Activated CD8-positive, alpha-beta memory T cell treated with anti-CD3 and anti-CD28 coated beads, Interleukin-2, amount 50 U/mL, for 24 hours (primary cell): ENCODE results near the gene YBX2.
A peak's percentile ranks its signal among the peaks of the same experiment; 100 is the strongest.
"Not testable (repeated sequence)": the region's sequence is repeated elsewhere in the genome, so short reads cannot be mapped to it uniquely, and the experiment has no call there.

Source experiments
- DNase-seq: peaks from one replicate; pipeline ENCODE4 v3.0.0-alpha.2; 2020; ENCODE audit errors: extremely low read depth

YBX2 gene

DNA sequence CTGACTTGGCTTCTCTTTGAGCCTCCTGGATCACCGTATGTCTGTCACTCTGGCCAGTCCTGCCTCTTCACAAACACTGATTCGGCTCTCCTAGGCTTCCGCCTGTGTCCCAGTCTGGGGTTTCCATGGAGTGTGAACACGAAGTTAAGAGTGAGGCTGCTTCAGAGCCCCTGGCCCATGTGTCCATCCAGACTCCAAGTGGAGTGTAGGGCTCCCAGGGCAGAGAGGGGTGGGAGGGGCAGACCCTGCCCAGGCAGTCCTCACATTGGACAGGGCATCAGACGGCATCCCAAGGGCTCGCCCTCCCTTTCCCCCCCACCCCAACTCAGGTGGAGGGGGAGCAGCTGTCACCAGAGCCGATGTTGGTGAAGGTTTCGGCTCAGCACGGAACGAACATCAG is 50.6 kb downstream of the YBX2 start:
- DNase-seq: not testable (repeated sequence)

DNA sequence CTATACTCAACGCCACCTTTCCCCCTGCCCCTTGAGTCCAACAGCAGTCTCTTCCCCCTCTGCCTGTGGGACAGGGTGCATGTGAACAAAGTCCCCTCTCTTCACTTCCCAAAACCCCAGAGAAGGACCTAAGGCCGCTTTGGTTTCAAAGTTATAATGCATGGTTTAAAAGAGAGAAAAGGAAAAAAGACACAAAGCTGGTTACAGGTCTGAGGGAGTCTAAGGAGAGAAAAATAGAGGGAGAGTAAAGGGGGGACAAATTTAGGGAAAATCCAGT is 51.0 kb downstream of the YBX2 start:
- DNase-seq: no peak

DNA sequence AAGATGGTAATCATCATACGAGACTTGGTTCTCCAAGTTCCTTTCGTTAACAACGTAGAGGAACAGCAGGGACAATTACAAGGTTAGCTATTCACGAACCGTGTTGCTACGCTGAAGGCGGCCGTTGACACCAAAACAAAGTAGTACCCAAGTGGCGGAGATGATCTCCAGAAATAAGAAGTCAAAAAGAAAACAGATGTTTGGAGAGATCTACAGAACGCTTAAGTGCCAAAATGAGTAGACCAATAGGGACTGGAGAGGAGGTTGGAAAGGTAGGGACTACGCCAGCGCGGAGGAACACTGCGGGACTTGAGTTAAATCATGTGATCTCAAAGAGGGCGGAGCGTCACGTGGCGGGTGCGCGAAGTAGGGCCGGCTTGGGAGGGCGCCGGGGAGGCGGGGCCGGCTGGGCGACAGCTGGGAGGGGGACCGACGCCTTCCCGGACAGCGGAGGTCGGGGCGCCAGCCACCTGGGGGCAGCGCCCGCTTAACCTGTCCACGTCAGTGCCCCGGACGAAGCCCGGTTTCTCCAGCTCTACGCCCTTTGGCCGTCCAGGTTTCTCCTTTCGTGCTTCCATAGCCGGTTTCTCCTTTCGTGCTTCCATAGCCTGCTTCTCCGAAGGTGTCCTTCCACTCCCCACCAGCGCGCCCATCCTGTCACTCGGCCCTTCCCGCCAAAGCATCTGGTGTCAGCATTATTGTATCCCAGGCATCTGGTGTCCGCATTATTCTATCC is 51.6 kb downstream of the YBX2 start:
- peak; percentile 83 for DNase-seq

DNA sequence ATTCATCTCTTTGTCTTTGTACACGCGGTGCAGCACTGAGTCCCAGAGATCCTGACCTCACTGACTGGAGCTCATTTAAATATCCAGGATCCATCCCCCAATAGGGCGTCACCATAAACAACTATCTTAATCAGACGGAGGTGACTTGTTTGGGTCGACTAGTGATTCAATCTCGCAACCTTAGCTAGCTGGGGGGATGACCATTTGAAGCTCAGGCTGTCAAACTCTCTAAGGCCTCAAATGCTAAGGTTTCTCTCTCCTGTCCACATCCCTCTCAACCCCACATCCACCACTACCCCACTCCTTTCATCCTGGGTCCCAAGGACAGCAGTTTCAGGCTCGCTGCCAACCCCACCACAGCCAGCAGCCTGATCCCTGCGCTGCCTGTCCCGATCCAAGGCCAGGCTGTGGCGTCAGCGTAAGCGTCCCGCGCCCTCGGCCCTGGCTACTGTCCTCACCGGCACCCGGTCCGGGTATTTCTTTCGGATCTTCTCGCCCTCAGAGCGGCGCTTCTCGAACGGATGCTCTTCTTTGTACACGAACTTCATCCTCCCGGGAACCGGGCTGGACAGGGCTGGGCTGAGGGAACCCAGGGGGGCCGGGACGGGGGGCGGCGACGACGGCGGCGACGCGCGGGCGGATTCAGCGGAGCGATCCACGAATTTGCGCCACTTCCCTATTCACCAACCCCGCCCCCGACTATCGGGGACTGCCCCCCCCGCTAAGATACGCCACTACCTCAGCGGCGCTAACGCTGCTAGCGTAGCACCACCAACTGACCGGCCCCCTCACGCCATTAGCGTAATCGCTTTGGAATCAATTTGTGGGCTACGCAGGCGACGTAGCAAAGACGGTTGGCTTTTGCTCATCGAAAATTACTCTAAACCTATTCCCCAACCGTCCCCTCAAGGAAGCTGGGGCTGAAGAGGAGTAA is 52.4 kb downstream of the YBX2 start, which contains the start of gene GABARAP:
TSS of gene GABARAP (minus strand) at position 667 of the 934 bp plus-strand sequence. CDS start at position 548, 119 bp downstream.
- DNase-seq: peak; percentile 83

DNA sequence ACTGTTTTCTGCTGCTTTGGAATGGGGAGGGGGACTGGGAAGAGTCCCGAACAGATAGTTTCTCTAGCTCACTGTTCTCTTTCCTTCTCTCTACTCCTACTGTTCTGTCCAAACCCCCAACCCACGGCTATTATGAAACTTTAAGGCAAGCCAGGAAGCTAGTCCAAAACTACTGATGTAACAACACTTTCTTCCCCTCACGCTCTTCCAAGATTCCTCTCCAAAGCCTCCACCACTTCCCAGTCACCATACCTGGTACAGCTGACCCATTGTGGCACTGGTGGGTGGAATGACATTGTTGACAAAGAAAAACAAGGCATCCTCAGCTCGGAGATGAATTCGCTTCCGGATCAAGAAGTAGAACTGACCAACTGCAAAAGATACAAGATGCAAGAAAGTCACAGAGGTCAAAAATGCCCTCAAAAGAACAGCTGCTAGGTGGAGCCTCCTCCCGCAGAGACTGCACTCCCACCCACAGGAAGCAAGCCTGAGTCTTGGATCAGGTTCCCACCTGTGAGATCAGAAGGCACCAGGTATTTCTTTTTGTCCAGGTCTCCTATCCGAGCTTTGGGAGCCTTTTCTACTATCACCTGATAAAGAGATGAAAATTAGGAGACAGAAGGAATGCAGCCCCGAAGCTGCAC is 53.2 kb downstream of the YBX2 start:
- no peak for DNase-seq

DNA sequence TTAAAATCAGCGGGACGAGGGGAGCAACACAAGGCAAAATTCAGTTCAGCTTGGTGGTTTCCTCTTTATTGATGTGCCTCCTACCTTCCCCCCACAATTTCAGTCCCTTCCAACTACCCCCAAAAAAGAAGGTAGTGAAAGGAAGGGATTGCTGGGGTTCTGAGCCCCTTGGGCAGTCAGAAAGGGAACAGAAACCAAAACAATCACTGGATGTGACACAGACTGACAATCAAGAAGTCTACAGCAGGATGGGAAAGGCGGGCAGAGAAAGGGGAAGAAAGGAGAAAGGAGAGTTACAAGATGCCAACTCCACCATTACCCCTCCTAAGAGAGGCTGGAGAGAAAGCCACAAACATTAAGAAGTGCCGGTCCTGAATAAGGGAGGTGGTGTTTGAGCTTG is 54.1 kb downstream of the YBX2 start:
- no peak for DNase-seq

DNA sequence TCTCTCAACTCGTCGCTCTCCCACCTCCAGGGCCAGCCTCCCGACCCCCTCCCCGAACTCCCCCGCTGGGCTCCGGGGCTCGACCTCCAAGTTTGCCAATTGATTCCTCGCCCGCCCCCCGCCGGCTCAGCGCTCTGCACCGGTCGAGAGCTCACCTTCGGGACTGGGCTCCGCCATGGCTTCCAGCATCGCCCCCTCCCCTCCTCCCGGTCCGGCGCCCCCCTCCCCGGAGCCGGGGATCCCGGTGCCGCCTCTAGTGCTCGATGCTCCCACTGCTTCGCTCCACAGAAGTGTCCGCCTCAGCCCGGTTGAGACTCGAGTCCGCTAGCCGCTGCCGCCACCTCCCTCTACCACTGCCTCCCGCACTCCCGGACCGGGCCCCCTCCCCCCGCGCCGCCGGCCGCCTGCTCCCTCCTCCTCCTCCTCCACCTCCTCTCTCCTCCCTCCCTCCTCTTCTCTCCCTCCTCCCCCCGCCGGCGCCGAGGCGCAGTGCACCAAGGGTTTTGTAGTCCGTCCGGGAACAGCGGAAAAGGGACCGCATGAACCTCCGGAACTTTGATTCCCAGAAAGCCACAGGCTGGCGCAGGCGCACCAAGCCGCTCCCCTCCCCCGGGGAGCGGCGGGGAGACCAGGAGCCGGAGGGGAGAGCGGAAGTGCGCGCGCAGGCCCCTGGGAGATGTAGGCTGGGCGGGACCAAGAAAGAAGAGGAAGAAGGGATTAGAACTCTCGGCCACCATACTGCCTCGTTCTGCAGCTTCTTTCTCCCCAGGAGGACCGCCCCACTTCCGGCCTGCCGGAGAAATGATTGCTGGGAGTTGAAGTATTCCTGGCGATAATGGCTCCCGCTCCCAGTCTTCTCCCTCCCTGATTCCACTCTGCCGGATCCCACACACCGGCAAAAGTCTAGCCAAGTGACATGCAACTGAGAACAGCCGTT is 55.1 kb downstream of the YBX2 start, which contains the start of gene PHF23:
TSS of gene PHF23 (minus strand) at position 367 of the 937 bp plus-strand sequence. CDS start at position 189, 178 bp downstream.
- DNase-seq: peak; percentile 94

DNA sequence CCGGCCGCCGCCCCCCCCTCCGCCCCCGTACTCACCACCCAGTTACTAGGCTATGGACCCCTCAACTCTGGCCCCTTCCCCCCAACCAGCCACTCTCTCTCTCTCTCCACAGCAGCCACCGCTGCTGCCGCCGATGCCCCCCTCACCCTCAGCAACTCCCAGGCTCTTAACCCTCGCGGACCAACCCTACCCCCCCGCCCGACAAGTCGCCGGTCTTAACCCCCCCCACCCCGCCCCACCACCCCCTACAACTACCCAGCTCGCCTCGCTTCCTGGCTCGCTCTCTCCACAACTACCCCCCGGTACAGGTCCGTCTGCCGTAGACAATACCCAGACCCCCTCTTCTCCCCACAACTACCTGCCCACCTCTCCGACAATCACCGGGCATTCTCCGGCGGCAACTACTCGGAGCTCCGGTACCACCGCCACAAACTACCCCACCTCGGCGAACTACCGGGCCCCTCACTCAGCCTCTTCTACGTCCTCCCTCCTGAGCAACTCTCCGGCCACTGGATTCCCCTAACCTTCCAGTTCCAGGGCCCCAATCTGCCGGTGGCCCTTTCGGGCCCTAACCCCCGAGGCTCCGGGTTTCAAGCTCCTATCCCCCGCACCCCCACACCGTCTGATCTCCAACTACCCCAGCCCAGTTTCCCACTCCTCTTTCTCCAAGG is 55.9 kb downstream of the YBX2 start:
- DNase-seq: no peak
